ENCODE data around the gene PODXL2.

DNA sequence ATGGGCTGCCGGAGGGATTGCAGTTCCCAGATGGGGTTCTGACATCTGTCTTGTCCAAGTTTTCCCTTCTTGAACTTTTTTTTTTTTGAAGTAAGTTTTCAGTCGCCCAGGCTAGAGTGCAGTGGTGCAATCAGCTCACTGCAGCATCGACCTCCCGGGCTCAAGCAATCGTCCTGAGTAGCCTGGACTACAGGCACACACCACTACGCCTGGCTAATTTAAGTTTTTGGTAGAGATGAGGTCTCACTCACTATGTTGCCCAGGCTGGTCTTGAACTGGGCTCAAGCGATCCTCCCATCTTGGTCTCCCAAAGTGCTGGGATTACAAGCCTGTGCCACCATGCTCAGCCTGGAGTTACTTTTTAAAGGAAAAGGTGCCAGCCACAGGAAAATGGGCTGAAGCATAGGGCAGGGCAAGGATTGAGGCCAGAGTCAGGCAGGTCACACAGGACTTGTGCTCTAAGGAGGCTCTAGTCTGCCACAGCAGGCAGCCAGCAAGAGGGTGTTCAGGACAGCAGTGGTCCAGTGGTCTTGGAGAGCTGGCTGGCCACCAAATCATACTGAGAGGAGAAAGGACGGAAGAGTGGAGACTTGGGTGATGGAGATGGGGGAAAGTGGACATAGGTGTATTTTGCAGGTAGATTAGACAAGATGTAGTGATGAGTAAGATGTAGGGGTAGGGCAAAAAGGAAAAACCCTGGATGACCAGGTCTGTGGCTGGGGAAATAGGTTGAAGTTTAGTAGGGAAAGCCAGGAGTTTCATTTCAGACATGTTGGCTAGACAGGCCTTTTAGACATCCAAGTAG, 6.0 kb upstream of the PODXL2 start:
- TF ChIP-seq, protein P1, sequence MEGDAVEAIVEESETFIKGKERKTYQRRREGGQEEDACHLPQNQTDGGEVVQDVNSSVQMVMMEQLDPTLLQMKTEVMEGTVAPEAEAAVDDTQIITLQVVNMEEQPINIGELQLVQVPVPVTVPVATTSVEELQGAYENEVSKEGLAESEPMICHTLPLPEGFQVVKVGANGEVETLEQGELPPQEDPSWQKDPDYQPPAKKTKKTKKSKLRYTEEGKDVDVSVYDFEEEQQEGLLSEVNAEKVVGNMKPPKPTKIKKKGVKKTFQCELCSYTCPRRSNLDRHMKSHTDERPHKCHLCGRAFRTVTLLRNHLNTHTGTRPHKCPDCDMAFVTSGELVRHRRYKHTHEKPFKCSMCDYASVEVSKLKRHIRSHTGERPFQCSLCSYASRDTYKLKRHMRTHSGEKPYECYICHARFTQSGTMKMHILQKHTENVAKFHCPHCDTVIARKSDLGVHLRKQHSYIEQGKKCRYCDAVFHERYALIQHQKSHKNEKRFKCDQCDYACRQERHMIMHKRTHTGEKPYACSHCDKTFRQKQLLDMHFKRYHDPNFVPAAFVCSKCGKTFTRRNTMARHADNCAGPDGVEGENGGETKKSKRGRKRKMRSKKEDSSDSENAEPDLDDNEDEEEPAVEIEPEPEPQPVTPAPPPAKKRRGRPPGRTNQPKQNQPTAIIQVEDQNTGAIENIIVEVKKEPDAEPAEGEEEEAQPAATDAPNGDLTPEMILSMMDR (IDR thresholded peaks at IDR 0.05 in 4 of 5, conservative IDR thresholded peaks at IDR 0.05 in 1 of 5) = no peak
- no peak for TF ChIP-seq POLR2A (IDR thresholded peaks at IDR 0.05)

Measured in gastrocnemius medialis (tissue), 4 donors.